Heart left ventricle (tissue), 13 donors: ENCODE data around the gene C2CD3.

Source experiments
- POLR2A ChIP-seq, 2 donors: fragments of 450-650 bp; IDR thresholded peaks; one replicate each; pipeline ENCODE4 v1.6.1; 2017; ENCODE audit warnings: antibody characterized with exemption in 2 of 2, mild to moderate bottlenecking in 2 of 2, moderate library complexity in 2 of 2
- TF ChIP-seq, protein P1 (sequence below), 12 donors: fragments of 200-600 bp; sonication (generic) in 4 of 12; IDR thresholded peaks; one replicate each; pipeline versions ENCODE4 v1.5.0 to v1.8.0; 2018 to 2022; ENCODE audit warnings: antibody characterized with exemption in 12 of 12, mild to moderate bottlenecking in 5 of 12
- donor health status: ischemic (EF 13 %, LVEDD 7.1; RV severe dilation, severe dysfunction).
- donor health status: DM: no; HTN: yes; CAD: no.
- donor health status: DM: no; HTN: no; CAD: no.
- donor health status: ischemic (EF 25% LVEDD 6.9; RV normal size, moderate dysfunction).
- donor health status: ischemic (EF 25% LVEDD 5.7; RV mildly dilated, moderate dysfunction).
- donor health status: ischemic (EF 35%, LVEDD 5.7; RV mildly dilated, moderate dysfunction).
- donor health status: nonischemic (EF 11% LVEDD 7.7; RV severe dilation, severe dysfunction).
- donor health status: DM: yes; HTN: yes; CAD: no.
- donor health status: PGD.
- donor health status: ischemic (EF 29% LVEDD 5.4; RV normal size, mild dysfunction).
- donor health status: nonischemic (EF 23%, LVEDD 6.1; RV moderate dilation, normal function).

DNA sequence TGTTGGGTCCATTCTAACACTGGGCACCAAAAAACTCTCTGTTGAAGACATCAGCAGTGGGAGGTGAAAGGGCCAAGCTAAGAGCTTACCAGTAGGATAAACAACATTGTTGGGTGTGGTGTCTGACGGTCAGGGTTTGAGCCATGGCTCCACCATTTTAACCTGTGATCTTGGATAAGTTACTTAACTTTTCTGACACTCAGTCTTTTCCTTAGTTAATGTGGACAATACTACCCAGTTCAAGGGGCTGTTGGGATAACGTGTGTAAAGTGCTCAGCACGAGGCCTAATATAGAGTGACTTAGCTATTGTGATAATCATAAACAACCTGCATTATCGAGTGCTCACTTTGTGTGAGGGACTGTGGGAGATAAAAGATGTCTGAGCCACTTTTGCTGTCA, 168.0 kb downstream of the C2CD3 start:
- TF ChIP-seq, protein P1, sequence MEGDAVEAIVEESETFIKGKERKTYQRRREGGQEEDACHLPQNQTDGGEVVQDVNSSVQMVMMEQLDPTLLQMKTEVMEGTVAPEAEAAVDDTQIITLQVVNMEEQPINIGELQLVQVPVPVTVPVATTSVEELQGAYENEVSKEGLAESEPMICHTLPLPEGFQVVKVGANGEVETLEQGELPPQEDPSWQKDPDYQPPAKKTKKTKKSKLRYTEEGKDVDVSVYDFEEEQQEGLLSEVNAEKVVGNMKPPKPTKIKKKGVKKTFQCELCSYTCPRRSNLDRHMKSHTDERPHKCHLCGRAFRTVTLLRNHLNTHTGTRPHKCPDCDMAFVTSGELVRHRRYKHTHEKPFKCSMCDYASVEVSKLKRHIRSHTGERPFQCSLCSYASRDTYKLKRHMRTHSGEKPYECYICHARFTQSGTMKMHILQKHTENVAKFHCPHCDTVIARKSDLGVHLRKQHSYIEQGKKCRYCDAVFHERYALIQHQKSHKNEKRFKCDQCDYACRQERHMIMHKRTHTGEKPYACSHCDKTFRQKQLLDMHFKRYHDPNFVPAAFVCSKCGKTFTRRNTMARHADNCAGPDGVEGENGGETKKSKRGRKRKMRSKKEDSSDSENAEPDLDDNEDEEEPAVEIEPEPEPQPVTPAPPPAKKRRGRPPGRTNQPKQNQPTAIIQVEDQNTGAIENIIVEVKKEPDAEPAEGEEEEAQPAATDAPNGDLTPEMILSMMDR (IDR thresholded peaks at IDR 0.05): no peak
- TF ChIP-seq POLR2A (IDR thresholded peaks at IDR 0.05): no peak
